GM20431 (cell line): ENCODE results near the gene RNASE13.
"Not testable (repeated sequence)": the region's sequence is repeated elsewhere in the genome, so short reads cannot be mapped to it uniquely, and the experiment has no call there.

Experiments used
- in situ Hi-C: fragments of 300-500 bp; cut with MseI, MboI; formaldehyde crosslinking; loops from one replicate; pipeline ENCODE4 v1.15.0; 2020; ENCODE audit warnings: low sequenced_read_pairs; ENCODE audit not compliant: unreplicated experiment

Gene RNASE13

DNA sequence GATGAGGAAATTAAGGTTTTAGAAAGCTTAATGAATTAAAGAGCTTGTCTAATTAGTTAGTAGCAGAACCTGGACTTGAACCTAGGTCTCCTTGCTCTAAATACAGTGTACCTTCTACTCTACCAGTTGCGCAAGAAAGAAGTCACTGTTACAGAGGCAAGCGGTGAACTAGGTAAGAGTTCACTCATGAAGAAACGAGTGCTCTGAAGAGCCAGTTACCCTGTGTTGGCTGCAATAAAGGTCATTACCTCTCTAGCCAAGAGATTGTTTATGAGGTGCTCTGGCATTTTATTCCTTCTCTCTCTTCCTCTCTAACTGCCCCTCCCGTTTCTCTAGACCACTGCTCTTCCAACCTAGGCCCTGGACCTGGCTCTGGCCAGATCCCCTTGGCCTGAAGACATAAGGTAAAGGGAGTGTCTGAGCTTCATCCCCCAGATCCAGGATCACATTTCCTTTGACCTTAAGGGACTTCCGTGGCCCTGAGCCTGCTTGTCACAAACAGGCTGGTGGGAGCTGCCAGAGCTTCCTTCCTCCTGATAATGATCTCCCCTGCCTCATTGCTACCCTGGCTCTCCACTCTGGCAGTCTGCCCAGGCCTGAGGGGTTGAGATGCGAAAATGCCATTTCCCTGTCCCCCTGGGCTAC, 9.5 kb upstream of the RNASE13 start:
- in situ Hi-C loops: no loop called here

- in situ Hi-C loops: no loop called here
These were observed 8.9 kb upstream of the RNASE13 start for GRCh38 chr14:21043387-21043973.

- in situ Hi-C loops: no loop called here
These were observed 8.3 kb upstream of the RNASE13 start for GRCh38 chr14:21042918-21043317.

GRCh38 chr14:21041676-21042433, 7.2 kb upstream of the RNASE13 start, which contains the start of gene RNASE7:
RNASE7 (plus strand) TSS chr14:21042362; CDS start chr14:21042993, 631 bp downstream.
- in situ Hi-C loops: no loop called here

- in situ Hi-C loops: not testable (repeated sequence)
These were observed 6.3 kb upstream of the RNASE13 start for GRCh38 chr14:21040941-21041340.

DNA sequence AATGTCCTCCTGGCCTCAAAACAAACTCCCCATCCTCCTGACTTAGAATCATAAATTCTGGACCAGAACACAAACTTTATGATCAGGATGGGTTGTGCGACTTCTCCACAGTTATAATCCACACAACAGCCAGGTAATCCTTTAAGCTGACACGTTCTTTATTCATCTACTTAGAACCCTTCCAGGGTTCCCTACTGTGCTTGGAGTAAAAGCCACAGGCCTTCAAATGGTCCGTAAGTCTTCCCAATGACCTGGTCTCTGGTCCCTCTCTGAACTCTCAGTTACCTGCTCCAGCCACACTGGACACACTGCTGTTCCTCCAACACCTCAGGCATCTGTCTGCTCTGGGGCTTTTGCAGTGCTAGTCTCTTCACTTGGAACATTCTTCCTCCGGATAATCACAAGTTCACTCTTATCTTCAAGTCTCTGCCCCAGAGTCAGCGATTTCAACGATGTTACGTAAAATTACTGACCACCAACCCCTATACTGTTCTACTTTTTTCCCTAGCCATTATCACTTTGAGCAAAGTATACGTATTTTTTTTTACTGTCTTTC, 5.8 kb upstream of the RNASE13 start:
- in situ Hi-C loops: no loop called here

DNA sequence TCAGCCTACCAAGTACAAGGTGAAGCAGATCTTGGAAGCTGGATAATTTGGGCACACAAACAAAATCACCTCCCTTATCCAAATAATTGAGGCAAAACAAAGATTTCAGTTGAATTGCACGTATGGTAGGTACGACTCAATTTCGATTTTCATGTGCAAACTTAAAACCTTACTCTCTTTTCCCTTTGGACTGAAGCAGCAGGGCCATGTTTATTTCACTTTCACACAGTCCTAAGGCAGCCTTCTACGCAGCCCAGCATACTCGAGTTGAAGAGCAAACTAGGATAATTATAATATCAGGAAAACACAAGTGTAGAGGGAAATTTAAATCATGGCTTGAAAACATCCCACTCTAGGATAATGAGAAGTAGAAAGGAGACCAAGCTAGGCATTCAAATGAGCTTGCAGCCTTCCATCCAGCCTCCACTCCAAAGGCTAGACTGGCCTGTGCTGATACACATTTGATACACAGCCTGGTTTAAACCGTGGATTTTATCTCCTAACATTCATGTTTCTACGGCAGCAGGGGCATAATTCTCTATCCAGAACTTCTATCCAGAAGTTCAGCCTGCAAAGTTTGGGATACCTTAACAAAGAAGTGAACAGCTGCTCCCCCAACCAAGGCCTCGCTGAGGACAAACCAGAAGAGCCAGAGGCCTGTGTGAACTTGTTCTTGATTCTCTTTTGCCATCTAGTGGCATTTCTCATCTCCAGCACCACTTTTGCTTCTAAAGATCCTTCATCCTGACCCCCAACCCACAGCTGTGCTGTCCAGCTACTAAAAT, 5.2 kb upstream of the RNASE13 start:
- in situ Hi-C loops: no loop called here

- in situ Hi-C loops: no loop called here
These were observed 4.1 kb upstream of the RNASE13 start for GRCh38 chr14:21038441-21039422.

DNA sequence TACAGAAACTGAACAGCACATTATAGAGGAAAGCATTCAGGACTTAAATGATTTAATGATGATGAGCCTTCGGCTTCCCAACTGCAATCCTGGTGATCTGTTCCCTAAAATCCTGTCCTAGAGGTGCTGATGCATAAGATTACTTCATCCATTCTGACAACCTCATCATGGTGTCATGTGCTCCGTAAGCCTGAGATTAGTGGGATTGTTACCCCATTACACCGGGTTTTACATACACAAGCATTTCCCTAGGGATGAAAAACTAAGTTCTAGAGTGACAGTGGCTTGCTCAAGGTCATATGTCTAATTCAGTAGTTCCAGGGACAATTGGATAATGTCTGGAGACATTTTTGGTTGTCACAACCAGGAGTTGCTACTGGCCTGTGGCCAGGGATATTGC, 2.5 kb upstream of the RNASE13 start:
- in situ Hi-C loops: no loop called here

DNA sequence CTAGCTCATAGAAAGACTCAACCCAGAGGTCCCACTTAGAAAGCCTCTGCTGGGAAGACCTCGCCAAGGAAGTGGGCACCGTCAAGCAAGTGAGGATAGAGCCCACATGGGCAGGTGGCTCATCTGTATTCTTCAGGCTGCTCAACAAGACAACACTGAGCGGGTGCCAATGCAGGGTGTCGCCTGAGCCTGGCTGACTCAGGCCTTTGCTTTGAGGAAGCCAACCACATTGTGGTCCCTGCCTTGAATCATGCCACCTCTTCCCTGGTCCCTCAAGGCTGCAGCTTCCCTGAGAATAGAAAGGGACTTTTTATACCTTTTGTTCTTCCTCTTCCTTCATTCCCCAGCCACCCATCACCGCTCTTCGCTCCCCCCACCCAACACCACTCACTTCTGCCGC, 2.1 kb upstream of the RNASE13 start:
- in situ Hi-C loops: no loop called here

GRCh38 chr14:21033133-21033698, 1.4 kb downstream of the RNASE13 start:
- in situ Hi-C loops: no loop called here

GRCh38 chr14:21032326-21033132, 2.1 kb downstream of the RNASE13 start:
- in situ Hi-C loops: no loop called here

DNA sequence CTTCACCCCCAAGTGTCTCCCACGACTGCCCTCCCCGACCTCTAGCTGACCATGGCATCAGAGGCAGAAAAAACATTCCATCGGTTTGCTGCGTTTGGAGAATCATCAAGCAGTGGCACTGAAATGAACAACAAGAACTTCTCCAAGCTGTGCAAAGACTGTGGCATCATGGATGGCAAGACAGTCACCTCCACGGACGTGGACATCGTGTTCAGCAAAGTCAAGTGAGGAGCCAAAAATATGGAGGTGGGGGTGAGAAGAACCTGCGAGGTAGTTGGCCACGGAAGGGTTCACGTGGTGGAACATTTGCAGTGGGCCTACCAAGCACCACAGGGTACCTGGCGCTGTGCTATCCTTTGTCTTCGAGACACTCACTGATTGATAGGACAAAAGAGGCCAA, 4.1 kb downstream of the RNASE13 start:
- in situ Hi-C loops: no loop called here

- in situ Hi-C loops: no loop called here
These were observed 4.7 kb downstream of the RNASE13 start, which contains the start of gene TPPP2 for GRCh38 chr14:21029917-21030316. TPPP2 (plus strand) TSS chr14:21030217; CDS start chr14:21030582, 365 bp downstream.

DNA sequence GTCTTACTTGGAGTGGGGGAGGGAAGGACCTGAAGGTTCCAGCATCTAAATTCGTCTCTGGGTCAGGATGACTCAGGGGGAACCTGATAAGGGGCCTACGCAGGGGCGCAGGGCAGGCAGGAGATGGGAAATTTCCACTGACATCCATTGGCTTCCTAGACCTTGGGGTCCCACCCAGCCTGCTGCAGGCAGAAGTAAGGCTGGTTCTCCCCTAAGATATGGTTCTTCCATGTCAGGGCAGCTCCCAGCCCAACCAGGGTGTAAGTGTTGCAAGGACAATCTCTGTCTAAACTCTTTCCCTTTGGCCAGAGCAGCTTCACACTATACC, 7.7 kb downstream of the RNASE13 start:
- in situ Hi-C loops: no loop called here

DNA sequence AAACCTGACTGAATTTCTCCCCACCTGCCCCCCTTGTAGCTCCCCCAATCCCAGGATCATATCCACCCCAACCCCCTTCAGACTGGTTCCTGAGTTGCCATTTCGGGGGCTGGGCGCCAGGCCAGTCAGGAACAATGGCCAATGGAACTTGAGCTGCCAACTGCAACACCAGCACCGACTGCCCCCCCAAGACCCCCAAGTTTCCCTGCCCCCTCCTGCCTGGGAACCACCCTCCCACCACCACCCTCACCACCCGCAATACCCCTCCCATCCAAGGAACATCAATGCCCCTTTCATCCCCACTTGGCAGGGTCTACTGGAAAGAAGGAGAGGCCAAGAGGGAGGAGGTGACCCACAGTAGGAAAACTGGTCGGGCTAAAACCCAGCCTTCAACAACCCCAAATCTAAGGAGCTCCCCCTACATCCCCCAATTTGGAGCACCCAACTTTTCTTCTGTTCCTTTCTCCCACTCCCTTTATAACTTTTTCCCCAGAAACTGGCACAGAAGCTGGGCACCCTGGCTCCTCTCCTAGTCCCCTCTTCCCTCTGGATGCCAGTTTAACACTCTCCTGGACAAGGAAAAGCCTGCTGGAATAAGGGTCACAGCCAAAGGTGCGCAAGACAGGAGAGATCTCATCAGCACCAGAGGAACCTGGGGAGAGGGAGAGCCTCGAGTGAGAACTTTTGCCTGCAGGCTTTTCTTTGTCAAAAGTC, 8.2 kb downstream of the RNASE13 start:
- in situ Hi-C loops: no loop called here
